Smooth muscle cell (in vitro differentiated cells): Measurements from ENCODE around the gene IRX1. TPM values are rescaled to one million over a fixed set of nuclear protein-coding genes. Genes with fewer than 3 reads are reported as not detected.
A peak's percentile ranks its signal among the peaks of the same experiment; 100 is the strongest.

Experiments used
- DNase-seq: peaks from one replicate; lab custom pipeline; 2025; ENCODE audit not compliant: unreplicated experiment; lab: John Stamatoyannopoulos, UW
- H2AFZ ChIP-seq: fragments of 200-600 bp; sonication (generic); 2 replicates; pipeline ENCODE4 v1.6.0; 2016; ENCODE audit warnings: antibody characterized with exemption, low read depth, mild to moderate bottlenecking
- H3F3A ChIP-seq: fragments of 200-600 bp; sonication (generic); 2 replicates; pipeline ENCODE4 v1.6.0; 2017; ENCODE audit warnings: antibody characterized with exemption, low read depth
- H3K27ac ChIP-seq: fragments of 200-600 bp; sonication (generic); 2 replicates; pipeline ENCODE4 v1.5.1; 2016; ENCODE audit warnings: low read depth, mild to moderate bottlenecking
- H3K27me3 ChIP-seq: fragments of 200-600 bp; sonication (generic); 2 replicates; pipeline ENCODE4 v1.6.1; 2016; ENCODE audit warnings: low read depth, mild to moderate bottlenecking
- H3K36me3 ChIP-seq: fragments of 200-600 bp; sonication (generic); 2 replicates; pipeline ENCODE4 v1.5.1; 2016; ENCODE audit warnings: low read depth
- H3K4me1 ChIP-seq: fragments of 200-600 bp; sonication (generic); 2 replicates; pipeline ENCODE4 v1.5.1; 2016; ENCODE audit warnings: low read depth
- H3K4me2 ChIP-seq: fragments of 200-600 bp; sonication (generic); 2 replicates; pipeline ENCODE4 v1.6.0; 2016; ENCODE audit warnings: mild to moderate bottlenecking
- H3K4me3 ChIP-seq: fragments of 200-600 bp; sonication (generic); 2 replicates; pipeline ENCODE4 v1.5.1; 2016; ENCODE audit warnings: mild to moderate bottlenecking
- H3K79me2 ChIP-seq: fragments of 200-600 bp; sonication (generic); 2 replicates; pipeline ENCODE4 v1.6.0; 2016; ENCODE audit warnings: low read depth, mild to moderate bottlenecking
- H3K9ac ChIP-seq: fragments of 200-600 bp; sonication (generic); 2 replicates; pipeline ENCODE4 v1.6.0; 2016; ENCODE audit warnings: low read depth
- H3K9me3 ChIP-seq: fragments of 200-600 bp; sonication (generic); replicated peaks from 2 replicates; pipeline ENCODE4 v1.5.1; 2016; ENCODE audit warnings: low read depth
- H4K20me1 ChIP-seq: fragments of 200-600 bp; sonication (generic); 2 replicates; pipeline ENCODE4 v1.6.0; 2016; ENCODE audit warnings: low read depth
- WGBS: methylation state at CpG from one replicate; pipeline ENCODE4 v1.1.7; 2016; ENCODE audit warnings: low lambda C conversion rate; 5-methylcytosine and 5-hydroxymethylcytosine counted together
- polyA plus RNA-seq: library from polyadenylated mRNA; unstranded; fragments of >200 nt; fragmentation: Nextera tagmentation; extraction: Ambion mirVana; gene quantifications from 2 replicates; pipeline ENCODE4 v1.2.1, GENCODE V29; 2016
- total RNA-seq: library from RNA; depleted of rRNA; stranded (reverse); fragments of >200 nt; gene quantifications from 2 replicates; pipeline ENCODE4 v1.2.3, GENCODE V29; 2014
- TF ChIP-seq, protein P1 (sequence below): fragments of 200-600 bp; sonication (generic); IDR thresholded peaks from 2 replicates; pipeline ENCODE4 v1.5.1; 2017; ENCODE audit warnings: borderline replicate concordance, mild to moderate bottlenecking, antibody characterized with exemption; ENCODE audit not compliant: insufficient read depth, poor library complexity, severe bottlenecking

The IRX1 gene
- 0.67 and 0.99 TPM in 2 replicates for total RNA-seq
- 0.30 and 1.2 TPM in 2 replicates for polyA plus RNA-seq

DNA sequence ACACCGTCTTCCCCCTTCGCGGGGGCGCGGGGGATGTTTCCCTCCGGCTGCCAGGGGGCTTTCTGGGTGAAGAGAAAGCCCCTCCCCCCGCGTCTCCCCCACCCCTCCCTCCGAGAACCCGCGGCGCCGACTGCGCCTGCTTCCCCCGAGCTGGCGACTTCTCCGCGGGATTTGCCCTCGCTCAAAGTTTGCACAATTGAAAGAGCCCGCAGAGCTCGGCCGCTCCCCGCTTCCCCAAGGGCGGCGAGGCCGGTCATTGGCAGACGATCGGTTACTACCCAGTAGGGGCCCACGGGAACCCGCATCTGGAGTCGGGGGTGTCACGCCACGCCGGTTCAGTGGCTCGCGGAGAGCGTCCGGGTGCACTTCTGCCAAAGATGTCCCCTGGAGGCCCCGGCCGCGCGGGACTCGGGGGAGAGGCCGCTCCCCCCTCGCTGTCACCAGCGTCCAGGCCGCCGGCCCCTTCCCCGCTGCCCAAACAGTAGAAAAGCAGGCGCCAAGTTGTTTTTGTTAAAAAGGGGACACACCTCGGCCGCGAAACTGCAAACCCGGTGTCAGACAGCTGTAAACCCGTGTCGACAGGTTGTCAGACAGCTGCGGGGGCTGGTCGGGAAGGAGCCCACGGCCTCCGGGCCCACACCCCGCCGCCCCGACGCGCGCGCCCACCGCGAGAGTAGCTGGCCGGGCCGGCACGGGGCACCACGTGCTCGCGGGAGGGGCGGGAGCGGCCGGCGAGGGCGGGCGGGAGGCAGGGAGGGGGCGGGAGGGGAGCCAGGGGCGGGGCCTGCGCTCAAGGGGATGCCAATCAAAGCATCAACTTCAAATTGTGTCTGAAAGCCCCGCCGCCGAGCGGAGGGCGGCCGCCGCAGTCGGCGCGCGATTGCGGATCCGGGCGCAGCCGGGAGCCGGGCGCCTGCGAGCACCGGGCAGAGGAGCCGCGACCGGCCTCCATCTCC lies at the start of gene IRX1:
Gene IRX1 (plus strand): TSS at position 827 of the 956 bp plus-strand sequence. CDS start 274 bp downstream, outside the sequence.
- peaks cover 20% of the 10 kb centered on the region for H3K4me1 ChIP-seq
- H2AFZ ChIP-seq, result peak within 1 kb of the TSS; percentile 58
- H3K9ac ChIP-seq, result no peak within 1 kb of the TSS
- no peaks in the 10 kb centered on the region for H3K9me3 ChIP-seq
- H3K4me2 ChIP-seq, result peak within 1 kb of the TSS; percentile 76
- no peaks in the 10 kb centered on the region for H3K36me3 ChIP-seq
- no peaks in the 10 kb centered on the region for H4K20me1 ChIP-seq
- no peak for DNase-seq
- no peaks in the 10 kb centered on the region for H3K79me2 ChIP-seq
- peaks cover 98% of the 10 kb centered on the region for H3K27me3 ChIP-seq
- under 1% methylated on average over 51 of the region's 106 CpGs for WGBS
- H3K27ac ChIP-seq, result no peak within 1 kb of the TSS
- H3K4me3 ChIP-seq, result peak within 1 kb of the TSS; percentile 31
- TF ChIP-seq, protein P1, sequence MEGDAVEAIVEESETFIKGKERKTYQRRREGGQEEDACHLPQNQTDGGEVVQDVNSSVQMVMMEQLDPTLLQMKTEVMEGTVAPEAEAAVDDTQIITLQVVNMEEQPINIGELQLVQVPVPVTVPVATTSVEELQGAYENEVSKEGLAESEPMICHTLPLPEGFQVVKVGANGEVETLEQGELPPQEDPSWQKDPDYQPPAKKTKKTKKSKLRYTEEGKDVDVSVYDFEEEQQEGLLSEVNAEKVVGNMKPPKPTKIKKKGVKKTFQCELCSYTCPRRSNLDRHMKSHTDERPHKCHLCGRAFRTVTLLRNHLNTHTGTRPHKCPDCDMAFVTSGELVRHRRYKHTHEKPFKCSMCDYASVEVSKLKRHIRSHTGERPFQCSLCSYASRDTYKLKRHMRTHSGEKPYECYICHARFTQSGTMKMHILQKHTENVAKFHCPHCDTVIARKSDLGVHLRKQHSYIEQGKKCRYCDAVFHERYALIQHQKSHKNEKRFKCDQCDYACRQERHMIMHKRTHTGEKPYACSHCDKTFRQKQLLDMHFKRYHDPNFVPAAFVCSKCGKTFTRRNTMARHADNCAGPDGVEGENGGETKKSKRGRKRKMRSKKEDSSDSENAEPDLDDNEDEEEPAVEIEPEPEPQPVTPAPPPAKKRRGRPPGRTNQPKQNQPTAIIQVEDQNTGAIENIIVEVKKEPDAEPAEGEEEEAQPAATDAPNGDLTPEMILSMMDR, result no peak
- H3F3A ChIP-seq, result no peaks in the 10 kb centered on the region

DNA sequence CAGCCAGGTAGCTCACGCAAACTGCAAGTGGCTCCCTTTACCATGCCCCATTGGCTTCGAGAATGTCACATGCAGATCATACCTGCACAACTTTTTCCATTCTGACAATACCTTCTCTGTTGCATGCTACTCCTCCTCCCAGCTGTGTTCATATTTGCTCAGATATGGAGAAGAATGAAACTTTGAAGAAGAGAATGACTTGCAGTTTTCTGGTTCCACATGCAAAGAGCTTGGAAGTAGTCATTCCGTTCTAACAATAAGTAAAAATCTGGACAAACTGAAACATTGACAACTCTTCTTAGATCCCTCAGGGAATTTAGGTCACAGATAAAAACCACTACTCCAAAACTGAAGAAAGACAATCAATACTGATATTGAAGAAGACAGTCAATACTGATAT lies 49.6 kb upstream of the IRX1 start:
- H3K9ac ChIP-seq, result no peak overlapping the region
- no peak overlapping the region for H3K4me2 ChIP-seq
- H3K27ac ChIP-seq, result no peak overlapping the region
- no peaks in the 10 kb centered on the region for H3K36me3 ChIP-seq
- no peaks in the 10 kb centered on the region for H3K27me3 ChIP-seq
- no peaks in the 10 kb centered on the region for H3K79me2 ChIP-seq
- H4K20me1 ChIP-seq, result no peaks in the 10 kb centered on the region
- no peak overlapping the region for H3K4me3 ChIP-seq
- H3F3A ChIP-seq, result no peaks in the 10 kb centered on the region
- no peaks in the 10 kb centered on the region for H3K4me1 ChIP-seq
- TF ChIP-seq, protein P1, result no peak
- H3K9me3 ChIP-seq, result no peaks in the 10 kb centered on the region
- no peak overlapping the region for H2AFZ ChIP-seq
- DNase-seq, result no peak
- WGBS, result 86% methylated on average over 3 of the region's 3 CpGs

DNA sequence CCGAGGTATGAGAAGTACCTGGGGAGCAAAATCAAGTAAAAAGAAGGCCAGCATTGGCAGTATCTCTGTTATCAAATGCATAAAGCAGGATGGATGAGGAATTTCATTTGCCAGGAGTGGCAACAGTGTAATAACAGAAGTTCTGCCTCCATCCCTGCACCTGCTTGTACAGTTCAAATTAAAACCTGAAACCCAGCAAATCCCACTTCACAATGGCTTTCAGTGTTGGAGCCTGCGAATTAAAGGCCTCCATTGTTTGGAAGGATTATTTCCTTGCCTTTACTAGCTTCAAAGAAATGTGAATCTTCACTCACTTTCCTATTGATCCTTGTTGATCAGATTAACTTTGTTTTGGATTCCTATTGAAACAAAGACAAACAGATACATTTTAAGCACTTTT lies 31.5 kb upstream of the IRX1 start:
- H3K4me3 ChIP-seq, result no peak overlapping the region
- 74% methylated on average over 2 of the region's 2 CpGs for WGBS
- H3K9ac ChIP-seq, result no peak overlapping the region

More for the DNA sequence above, 31.5 kb upstream of the IRX1 start:
- Histone ChIP-seq H3F3A (no peaks in the 10 kb centered on the region), H3K36me3 (no peaks in the 10 kb centered on the region), H3K27me3 (no peaks in the 10 kb centered on the region), H3K4me2 (no peak overlapping the region), H3K4me1 (peaks cover 12% of the 10 kb centered on the region), H2AFZ (no peak overlapping the region), H3K27ac (no peak overlapping the region), H4K20me1 (no peaks in the 10 kb centered on the region), H3K79me2 (no peaks in the 10 kb centered on the region), H3K9me3 (no peaks in the 10 kb centered on the region)
- TF ChIP-seq, protein P1, result no peak
- no peak for DNase-seq
